Activated T-helper 1 cell treated with anti-CD3 and anti-CD28 coated beads, Interleukin-2, amount 50 U/mL, for 16 hours (primary cell): Measurements from ENCODE around the gene ANKRD13C.

Source experiments
- DNase-seq, 2 donors: peaks; one replicate each; pipeline ENCODE4 v3.0.0-alpha.2; 2020; ENCODE audit warnings: low read depth in 1 of 2, low spot score in 1 of 2

Gene ANKRD13C

DNA sequence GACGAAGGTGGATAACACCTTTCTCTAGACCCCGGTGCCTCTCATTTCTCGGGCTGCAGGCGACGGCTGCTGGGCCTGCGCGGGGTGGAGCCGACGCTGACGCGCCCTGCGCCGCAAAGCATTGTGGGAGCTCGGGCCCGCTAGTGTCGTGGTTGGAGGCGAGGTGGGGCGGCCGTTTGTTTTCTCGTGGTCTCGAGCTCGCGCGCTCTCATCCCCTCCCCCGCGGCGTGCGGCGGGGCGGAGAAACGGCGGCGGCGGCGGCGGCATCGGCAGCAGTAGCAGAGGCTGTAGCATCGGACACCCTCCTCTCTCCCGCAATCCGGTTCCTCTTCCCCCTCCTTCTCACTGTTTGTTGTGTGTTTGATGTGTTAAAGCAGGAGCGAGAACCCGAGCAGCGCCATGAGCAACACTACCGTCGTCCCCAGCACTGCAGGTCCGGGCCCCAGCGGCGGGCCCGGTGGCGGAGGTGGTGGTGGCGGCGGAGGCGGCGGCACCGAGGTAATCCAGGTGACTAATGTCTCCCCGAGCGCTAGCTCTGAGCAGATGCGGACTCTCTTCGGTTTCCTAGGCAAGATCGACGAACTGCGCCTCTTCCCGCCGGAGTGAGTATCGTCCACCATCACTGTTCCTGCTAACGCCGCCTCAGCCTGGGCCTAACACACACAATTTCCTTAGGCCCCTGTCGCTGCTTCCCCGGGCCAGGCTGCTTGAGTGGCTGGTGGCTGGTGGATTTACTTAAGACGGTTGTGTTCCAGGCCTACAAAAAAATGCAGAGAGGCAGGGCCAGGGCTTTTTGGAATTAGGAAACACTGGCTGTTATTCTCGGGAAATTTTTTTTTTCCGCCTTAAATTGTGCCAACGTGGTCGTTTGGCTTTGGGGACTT is 133.0 kb downstream of the ANKRD13C start, which contains the start of gene SRSF11:
SRSF11 (plus strand) TSS at position 143 of the 884 bp plus-strand sequence; CDS start at position 400, 257 bp downstream.
- DNase-seq = peak; percentile 96

DNA sequence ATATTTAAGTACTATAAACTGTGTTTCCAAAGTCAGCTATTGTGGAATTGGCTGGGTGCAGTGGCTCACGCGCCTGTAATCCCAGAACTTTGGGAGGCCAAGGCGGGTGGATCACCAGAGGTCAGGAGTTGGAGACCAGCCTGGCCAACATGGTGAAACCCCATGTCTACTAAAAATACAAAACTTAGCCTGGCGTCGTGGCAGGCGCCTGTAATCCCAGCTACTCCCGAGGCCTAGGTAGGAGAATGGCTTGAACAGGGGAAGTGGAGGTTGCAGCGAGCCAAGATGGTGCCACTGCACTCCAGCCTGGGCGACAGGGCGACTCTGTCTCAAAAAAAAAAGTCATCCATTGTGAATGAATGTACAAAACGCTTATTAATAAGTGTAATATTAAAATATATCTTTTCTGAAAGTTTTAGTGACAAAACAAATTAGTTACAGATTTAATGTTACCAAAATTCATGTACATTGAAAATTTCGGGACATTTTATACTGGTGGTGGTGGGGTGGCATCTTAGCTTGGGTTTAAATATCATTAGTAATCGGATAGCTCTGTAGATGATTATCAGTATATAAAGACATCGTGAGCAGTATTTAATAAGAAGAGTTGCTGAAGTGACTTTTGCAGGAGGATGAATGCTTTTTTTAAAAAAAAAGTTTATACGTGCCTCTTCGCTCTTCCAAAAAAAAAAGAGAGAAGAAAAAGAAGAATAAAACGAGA is 133.8 kb downstream of the ANKRD13C start:
- no peak for DNase-seq

DNA sequence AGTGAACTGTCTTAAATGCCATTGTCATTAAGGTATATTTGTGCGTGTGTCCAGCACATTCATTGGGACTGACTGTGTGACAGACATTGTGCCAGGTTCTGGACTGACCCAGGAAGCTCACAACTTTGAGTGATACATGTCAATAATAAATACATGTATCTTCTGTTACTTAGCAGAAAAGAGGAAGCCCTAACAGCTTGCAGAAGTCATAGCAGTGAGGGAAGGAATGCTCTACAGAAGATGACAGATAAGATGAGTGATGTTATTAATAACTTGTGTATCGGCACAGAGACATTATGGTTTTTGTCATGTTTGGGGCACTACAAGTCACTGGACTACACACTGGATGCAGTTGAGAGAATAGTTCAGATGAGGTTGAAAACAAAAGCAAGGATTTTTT is 134.5 kb downstream of the ANKRD13C start:
- DNase-seq = no peak

DNA sequence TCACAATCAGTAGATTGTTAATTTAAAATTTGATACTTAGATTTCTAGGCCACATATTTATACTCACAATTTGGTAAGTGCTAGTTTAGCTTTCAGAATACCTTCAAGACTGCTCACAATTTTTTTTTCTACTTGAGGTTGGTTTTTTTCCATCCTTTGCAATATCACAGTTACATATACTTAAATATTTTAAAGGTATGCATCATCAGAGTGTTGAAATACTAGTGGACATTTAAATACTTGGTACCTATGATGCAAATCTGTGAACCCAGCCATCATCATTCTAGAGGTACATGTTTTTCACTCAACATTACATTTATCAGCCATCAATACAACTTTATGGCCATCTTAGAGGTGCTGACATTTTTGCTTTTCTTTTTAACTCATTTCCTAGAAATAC is 143.0 kb downstream of the ANKRD13C start:
- no peak for DNase-seq

DNA sequence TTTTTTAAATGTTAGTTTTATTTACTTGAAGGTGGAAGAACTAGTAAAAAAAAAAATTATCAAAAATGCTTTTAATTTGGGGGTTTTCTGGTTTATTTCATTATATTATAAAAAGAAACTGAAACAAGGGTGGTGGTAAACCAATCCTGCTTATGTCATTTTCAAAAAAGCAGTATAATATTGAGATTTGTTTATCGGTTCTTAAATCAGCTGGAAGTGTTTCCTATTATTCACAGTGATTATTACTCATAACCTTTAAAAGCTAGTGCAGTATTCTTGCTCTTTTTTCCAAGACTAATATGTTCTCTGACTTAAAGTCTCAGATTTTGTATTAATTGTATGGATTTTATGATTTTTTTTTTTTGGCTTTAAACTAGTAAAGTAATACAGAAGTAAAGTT is 143.7 kb downstream of the ANKRD13C start:
- no peak for DNase-seq
